IMR-90 (cell line): Measurements from ENCODE around the gene COL12A1. TPM values are rescaled to one million over a fixed set of nuclear protein-coding genes. Genes with fewer than 3 reads are reported as not detected.

ENCODE experiments used
- ATAC-seq: fragments of 200-7000 bp; cut with Tn5 transposase; 2 replicates; pipeline ENCODE4 v1.9.1; 2020; ENCODE audit warnings: low read depth, mild to moderate bottlenecking, moderate library complexity
- BruUV-seq: library from RNA; stranded (reverse); fragments of 400-500 nt; replicated peaks from 2 replicates; lab custom pipeline; 2021; lab: Mats Ljungman, UMichigan
- CTCF ChIA-PET: fragments of 300-600 bp; formaldehyde crosslinking; extraction: SDS; loops from one replicate; lab custom pipeline; 2021; ENCODE audit warnings: antibody characterized with exemption; lab: Yijun Ruan, JAX
- POLR2A ChIA-PET: fragments of 300-600 bp; sonication (Branson Sonifier 250); formaldehyde crosslinking; loops from one replicate; lab custom pipeline; 2022; ENCODE audit warnings: antibody characterized with exemption; ENCODE audit not compliant: unreplicated experiment; lab: Charles Lee
- DNase-seq: peaks from one replicate; pipeline ENCODE4 v3.0.0; 2013
- H2AFZ ChIP-seq: replicated peaks from 2 replicates; pipeline ENCODE3; 2013; ENCODE audit warnings: low read length, mild to moderate bottlenecking; ENCODE audit not compliant: poor library complexity
- H2AK5ac ChIP-seq: 2 replicates; pipeline ENCODE4 v1.6.1; 2013; ENCODE audit warnings: low read depth, low read length, inconsistent platforms
- H2AK9ac ChIP-seq: replicated peaks from 2 replicates; pipeline ENCODE3; 2013; ENCODE audit warnings: mild to moderate bottlenecking, low read depth, low read length, moderate library complexity; ENCODE audit not compliant: poor library complexity
- H2BK120ac ChIP-seq: 2 replicates; pipeline ENCODE4 v1.6.1; 2013; ENCODE audit warnings: low read depth, low read length, inconsistent platforms
- H2BK15ac ChIP-seq: 3 replicates; pipeline ENCODE4 v1.6.1; 2013; ENCODE audit warnings: low read depth, low read length, inconsistent platforms
- H2BK20ac ChIP-seq: 2 replicates; pipeline ENCODE4 v1.6.1; 2013; ENCODE audit warnings: low read depth, mild to moderate bottlenecking, inconsistent platforms, low read length, moderate library complexity
- H2BK5ac ChIP-seq: 2 replicates; pipeline ENCODE4 v1.6.1; 2013; ENCODE audit warnings: mild to moderate bottlenecking, low read depth, low read length, inconsistent platforms; ENCODE audit not compliant: poor library complexity, severe bottlenecking
- H3K14ac ChIP-seq: replicated peaks from 2 replicates; pipeline ENCODE4 v1.6.1; 2013; ENCODE audit warnings: low read depth, low read length, inconsistent platforms
- H3K18ac ChIP-seq: 2 replicates; pipeline ENCODE4 v1.6.1; 2013; ENCODE audit warnings: low read depth, low read length, control low read depth
- H3K23ac ChIP-seq: 2 replicates; pipeline ENCODE4 v1.6.1; 2013; ENCODE audit warnings: low read depth, low read length, inconsistent platforms
- H3K27ac ChIP-seq: 2 replicates; pipeline ENCODE4 v1.5.1; 2013; ENCODE audit warnings: mild to moderate bottlenecking, control low read depth, low read length; ENCODE audit not compliant: insufficient read depth
- H3K27me3 ChIP-seq: 2 replicates; pipeline ENCODE4 v1.6.1; 2013; ENCODE audit warnings: low read length; ENCODE audit not compliant: control insufficient read depth, insufficient read depth
- H3K36me3 ChIP-seq: 2 replicates; pipeline ENCODE4 v1.6.1; 2013; ENCODE audit warnings: low read length, mixed read lengths; ENCODE audit not compliant: control insufficient read depth, insufficient read depth
- H3K4ac ChIP-seq: 2 replicates; pipeline ENCODE4 v1.6.1; 2013; ENCODE audit warnings: low read depth, low read length, inconsistent platforms
- H3K4me1 ChIP-seq: 2 replicates; pipeline ENCODE4 v1.6.1; 2013; ENCODE audit warnings: low read length, mixed read lengths; ENCODE audit not compliant: control insufficient read depth, insufficient read depth
- H3K4me2 ChIP-seq: 2 replicates; pipeline ENCODE4 v1.6.1; 2013; ENCODE audit warnings: low read depth, mild to moderate bottlenecking, control low read depth, low read length, moderate library complexity
- H3K4me3 ChIP-seq: 2 replicates; pipeline ENCODE4 v1.5.1; 2013; ENCODE audit warnings: low read depth, mild to moderate bottlenecking, control low read depth, low read length, moderate library complexity; ENCODE audit not compliant: insufficient read depth
- H3K56ac ChIP-seq: 2 replicates; pipeline ENCODE4 v1.6.1; 2013; ENCODE audit warnings: low read length, inconsistent platforms; ENCODE audit not compliant: insufficient read depth; ENCODE audit errors: extremely low read depth
- H3K79me1 ChIP-seq, 2 experiments: 2 replicates each; pipeline ENCODE4 v1.6.1; 2013; ENCODE audit warnings: low read length in 2 of 2, inconsistent platforms in 1 of 2, low read depth in 1 of 2
- H3K9ac ChIP-seq: 2 replicates; pipeline ENCODE4 v1.6.1; 2013; ENCODE audit warnings: low read depth, low read length, control low read depth
- H3K9me1 ChIP-seq: 2 replicates; pipeline ENCODE4 v1.6.1; 2013; ENCODE audit warnings: low read length, inconsistent platforms; ENCODE audit not compliant: insufficient read depth
- H3K9me3 ChIP-seq: 2 replicates; pipeline ENCODE4 v1.6.1; 2013; ENCODE audit warnings: low read length; ENCODE audit not compliant: control insufficient read depth, insufficient read depth
- H4K20me1 ChIP-seq: 2 replicates; pipeline ENCODE4 v1.6.1; 2013; ENCODE audit warnings: low read length, inconsistent platforms; ENCODE audit not compliant: insufficient read depth
- H4K5ac ChIP-seq: 2 replicates; pipeline ENCODE4 v1.6.1; 2013; ENCODE audit warnings: mild to moderate bottlenecking, low read depth, low read length, control low read depth
- H4K8ac ChIP-seq, 2 experiments: 2 replicates each; pipeline ENCODE4 v1.6.1; 2013; ENCODE audit warnings: low read depth in 2 of 2, low read length in 2 of 2, control low read depth in 1 of 2, inconsistent platforms in 1 of 2
- H4K91ac ChIP-seq: 2 replicates; pipeline ENCODE4 v1.6.1; 2013; ENCODE audit warnings: low read depth, low read length, inconsistent platforms; ENCODE audit not compliant: insufficient read depth
- CHD1 ChIP-seq: IDR thresholded peaks from 2 replicates; pipeline ENCODE4 v1.6.1; 2012; ENCODE audit warnings: low read depth, low read length, improper control_type of control experiment
- CTCF ChIP-seq: conservative IDR thresholded peaks from 2 replicates; pipeline ENCODE4 v1.5.1; 2012; ENCODE audit warnings: mild to moderate bottlenecking, low read depth, low read length, improper control_type of control experiment
- ELK1 ChIP-seq: fragments of 150-350 bp; IDR thresholded peaks from 2 replicates; pipeline ENCODE4 v1.6.1; 2016; ENCODE audit warnings: low read depth, mild to moderate bottlenecking, low read length, moderate library complexity, borderline replicate concordance
- FOS ChIP-seq: fragments of 150-350 bp; IDR thresholded peaks from 2 replicates; pipeline ENCODE4 v1.6.1; 2016; ENCODE audit warnings: low read depth, low read length
- MAFK ChIP-seq: IDR thresholded peaks from 2 replicates; pipeline ENCODE4 v1.6.1; 2012; ENCODE audit warnings: low read depth, low read length, improper control_type of control experiment
- MXI1 ChIP-seq: IDR thresholded peaks from 2 replicates; pipeline ENCODE4 v1.6.1; 2012; ENCODE audit warnings: low read depth, mild to moderate bottlenecking, low read length, moderate library complexity, borderline replicate concordance
- NFE2L2 ChIP-seq: fragments of 150-350 bp; IDR thresholded peaks from 2 replicates; pipeline ENCODE4 v1.6.1; 2016; ENCODE audit warnings: low read depth, mild to moderate bottlenecking, low read length
- POLR2A ChIP-seq: IDR thresholded peaks from 2 replicates; pipeline ENCODE4 v1.6.1; 2012; ENCODE audit warnings: mild to moderate bottlenecking, low read depth, low read length
- SMC3 ChIP-seq: fragments of 150-350 bp; IDR thresholded peaks from 2 replicates; pipeline ENCODE4 v1.6.1; 2016; ENCODE audit warnings: low read depth, mild to moderate bottlenecking, antibody characterized with exemption, low read length, moderate library complexity
- USF2 ChIP-seq: fragments of 150-350 bp; IDR thresholded peaks from 2 replicates; pipeline ENCODE4 v1.6.1; 2017; ENCODE audit warnings: mild to moderate bottlenecking, antibody characterized with exemption, low read length, low read depth
- WGBS, 2 experiments: methylation state at CpG; one replicate each; pipeline versions ENCODE4 v1.1.5 to v1.1.7; 2013; ENCODE audit warnings: missing lambda C conversion rate in 2 of 2; ENCODE audit not compliant: insufficient read length in 1 of 2; ENCODE audit errors: extremely low coverage in 2 of 2; 5-methylcytosine and 5-hydroxymethylcytosine counted together
- dilution Hi-C: fragments of 300-500 bp; cut with HindIII; formaldehyde crosslinking; loops from one replicate; pipeline ENCODE4 v1.14.3; 2018; ENCODE audit warnings: low sequenced_read_pairs; ENCODE audit not compliant: unreplicated experiment
- in situ Hi-C: fragments of 300-500 bp; cut with MboI; formaldehyde crosslinking; loops from 3 replicates; pipeline ENCODE4 v1.14.3; 2019; ENCODE audit warnings: low sequenced_read_pairs, inconsistent platforms, mixed read lengths
- intact Hi-C: fragments of 100-400 bp; cut with micrococcal nuclease; formaldehyde crosslinking; loops from 2 replicates; pipeline ENCODE4 v1.10.0; 2022
- polyA plus RNA-seq, 3 experiments: library from polyadenylated mRNA; depleted of rRNA; stranded (reverse); fragments of >200 nt; gene quantifications; 2 replicates each; pipeline ENCODE4 v1.2.3, GENCODE V29; 2012; ENCODE audit warnings: low replicate concordance in 1 of 3
- total RNA-seq: library from RNA; depleted of rRNA; stranded (reverse); fragments of >200 nt; gene quantifications from 2 replicates; pipeline ENCODE4 v1.2.3, GENCODE V29; 2012

COL12A1 gene
- total and polyA plus RNA-seq, 2 of the 4 experiments (the other 2 are of a cell fraction) = 350 to 452 TPM

- TF ChIP-seq CTCF (no peak), MAFK (no peak), POLR2A (no peak), FOS (no peak), MXI1 (no peak), CHD1 (no peak), SMC3 (no peak), USF2 (no peak), NFE2L2 (no peak), ELK1 (no peak)
- CTCF ChIA-PET = no interaction called here
- Histone ChIP-seq H4K5ac (no peak overlapping the region), H3K9me1 (no peaks in the 10 kb centered on the region), H2BK120ac (no peak overlapping the region), H3K4me3 (no peak overlapping the region), H3K27me3 (no peaks in the 10 kb centered on the region), H4K8ac (no peak overlapping the region), H3K4ac (no peak overlapping the region), H3K4me2 (no peak overlapping the region), H2AK5ac (no peak overlapping the region), H2BK20ac (no peak overlapping the region), H3K23ac (no peak overlapping the region), H2AFZ (no peak overlapping the region), H2BK5ac (no peak overlapping the region), H2AK9ac (no peak overlapping the region), H3K4me1 (no peaks in the 10 kb centered on the region), H3K9me3 (no peaks in the 10 kb centered on the region), H3K14ac (no peak overlapping the region), H4K20me1 (no peaks in the 10 kb centered on the region), H3K56ac (no peak overlapping the region), H3K9ac (no peak overlapping the region), H4K91ac (no peak overlapping the region), H2BK15ac (no peak overlapping the region), H3K18ac (no peak overlapping the region), H3K79me1 (peaks cover 0 to 6% of the 10 kb centered on the region in 2 experiments; a peak in 3 of 4 replicates), H3K27ac (no peak overlapping the region), H3K36me3 (peaks cover 14% of the 10 kb centered on the region)
- in situ Hi-C loops (no loop called here), dilution Hi-C loops (no loop called here), intact Hi-C loops (no loop called here)
- WGBS, 2 experiments = 94% methylated on average over 2 of the region's 4 CpGs; no CpG with 5 or more reads in 1 of the 2 experiments
- no peak for ATAC-seq
- BruUV-seq = no TSS peak
- DNase-seq = no peak
- POLR2A ChIA-PET = no interaction called here
Measured at GRCh38 chr6:75236630-75237029, 30.8 kb upstream of the COL12A1 start.
